Adrenal gland (tissue), 5 donors: ENCODE measurements around the gene AGAP1.

ENCODE experiments used
- POLR2A ChIP-seq, 2 donors: fragments of 450-650 bp; IDR thresholded peaks; one replicate each; pipeline ENCODE4 v1.6.1; 2017; ENCODE audit warnings: antibody characterized with exemption in 2 of 2, mild to moderate bottlenecking in 2 of 2, moderate library complexity in 1 of 2
- TF ChIP-seq, protein P1 (sequence below), 6 experiments: fragments of 450-650 bp in 4 of 6; fragments of 200-600 bp in 2 of 6; sonication (generic) in 1 of 6; IDR thresholded peaks; 1 replicate in 5 of 6; 2 replicates in 1 of 6; pipeline versions ENCODE4 v1.5.1 to v1.8.0; 2016 to 2021; ENCODE audit warnings: antibody characterized with exemption in 6 of 6, mild to moderate bottlenecking in 2 of 6, moderate library complexity in 1 of 6
- donor health status: DM: no; HTN: no; CAD: no.

DNA sequence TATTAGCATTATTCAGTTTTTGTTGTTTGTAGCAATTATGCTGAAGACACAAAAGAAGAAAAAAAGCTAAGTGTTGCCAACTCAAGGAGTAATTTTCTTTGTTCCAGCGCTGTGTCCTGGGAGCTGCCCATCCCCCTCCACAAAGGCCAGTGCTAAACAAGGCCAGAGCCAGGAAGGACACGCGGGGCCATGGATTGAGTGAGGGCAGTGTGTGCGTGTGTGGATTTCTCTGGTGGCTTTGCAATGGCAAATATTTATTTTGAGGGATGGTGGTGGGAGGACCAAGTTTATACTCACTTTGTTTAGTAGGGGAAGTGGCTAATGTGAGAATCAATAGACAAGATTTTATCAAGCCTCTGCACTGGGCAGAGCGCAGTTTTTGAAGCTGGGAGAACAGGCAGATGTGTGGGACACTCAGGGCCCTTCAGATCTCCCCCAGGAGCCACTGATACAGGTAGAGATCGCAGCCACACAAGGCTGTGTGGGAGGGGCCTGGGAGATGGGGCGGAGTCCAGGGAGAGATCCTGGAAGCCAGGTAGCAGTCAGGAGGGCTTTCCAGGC is 11.4 kb downstream of the AGAP1 start:
- TF ChIP-seq, protein P1, sequence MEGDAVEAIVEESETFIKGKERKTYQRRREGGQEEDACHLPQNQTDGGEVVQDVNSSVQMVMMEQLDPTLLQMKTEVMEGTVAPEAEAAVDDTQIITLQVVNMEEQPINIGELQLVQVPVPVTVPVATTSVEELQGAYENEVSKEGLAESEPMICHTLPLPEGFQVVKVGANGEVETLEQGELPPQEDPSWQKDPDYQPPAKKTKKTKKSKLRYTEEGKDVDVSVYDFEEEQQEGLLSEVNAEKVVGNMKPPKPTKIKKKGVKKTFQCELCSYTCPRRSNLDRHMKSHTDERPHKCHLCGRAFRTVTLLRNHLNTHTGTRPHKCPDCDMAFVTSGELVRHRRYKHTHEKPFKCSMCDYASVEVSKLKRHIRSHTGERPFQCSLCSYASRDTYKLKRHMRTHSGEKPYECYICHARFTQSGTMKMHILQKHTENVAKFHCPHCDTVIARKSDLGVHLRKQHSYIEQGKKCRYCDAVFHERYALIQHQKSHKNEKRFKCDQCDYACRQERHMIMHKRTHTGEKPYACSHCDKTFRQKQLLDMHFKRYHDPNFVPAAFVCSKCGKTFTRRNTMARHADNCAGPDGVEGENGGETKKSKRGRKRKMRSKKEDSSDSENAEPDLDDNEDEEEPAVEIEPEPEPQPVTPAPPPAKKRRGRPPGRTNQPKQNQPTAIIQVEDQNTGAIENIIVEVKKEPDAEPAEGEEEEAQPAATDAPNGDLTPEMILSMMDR (IDR thresholded peaks at IDR 0.05), result no peak
- no peak for TF ChIP-seq POLR2A (IDR thresholded peaks at IDR 0.05)
